MM.1S (cell line): ENCODE data around the gene NCKAP5.

Source experiments
- DNase-seq: peaks from one replicate; pipeline ENCODE4 v3.0.0-alpha.2; 2015
- H2AFZ ChIP-seq: fragments of 300-600 bp; sonication (generic); 2 replicates; pipeline ENCODE4 v1.6.0; 2016; ENCODE audit warnings: antibody characterized with exemption, low read length
- H3F3A ChIP-seq: fragments of 300-600 bp; sonication (generic); 2 replicates; pipeline ENCODE4 v1.6.1; 2016; ENCODE audit warnings: mild to moderate bottlenecking, antibody characterized with exemption, low read length, moderate library complexity, mixed read lengths; ENCODE audit not compliant: insufficient read depth
- H3K27ac ChIP-seq: fragments of 300-600 bp; sonication (generic); 2 replicates; pipeline ENCODE4 v1.5.1; 2016; ENCODE audit warnings: mild to moderate bottlenecking, low read length
- H3K27me3 ChIP-seq: fragments of 300-600 bp; sonication (generic); replicated peaks from 2 replicates; pipeline ENCODE4 v1.6.0; 2016; ENCODE audit warnings: low read length; ENCODE audit not compliant: insufficient read depth
- H3K36me3 ChIP-seq: fragments of 300-600 bp; sonication (generic); replicated peaks from 2 replicates; pipeline ENCODE4 v1.6.1; 2016; ENCODE audit warnings: mild to moderate bottlenecking, low read length, mixed read lengths; ENCODE audit not compliant: insufficient read depth
- H3K4me1 ChIP-seq: fragments of 300-600 bp; sonication (generic); 2 replicates; pipeline ENCODE4 v1.6.1; 2016; ENCODE audit warnings: low read length, mixed read lengths
- H3K4me2 ChIP-seq: fragments of 300-600 bp; sonication (generic); 2 replicates; pipeline ENCODE4 v1.6.0; 2016; ENCODE audit warnings: low read depth, low read length
- H3K4me3 ChIP-seq: fragments of 300-600 bp; sonication (generic); 2 replicates; pipeline ENCODE4 v1.5.1; 2016; ENCODE audit warnings: low read length, mixed read lengths
- H3K79me2 ChIP-seq: fragments of 300-600 bp; sonication (generic); 2 replicates; pipeline ENCODE4 v1.6.1; 2016; ENCODE audit warnings: mixed run types, low read length, mixed read lengths
- H3K9ac ChIP-seq: fragments of 300-600 bp; sonication (generic); 2 replicates; pipeline ENCODE4 v1.6.1; 2016; ENCODE audit warnings: low read length, mixed read lengths
- H3K9me2 ChIP-seq: fragments of 300-600 bp; sonication (generic); replicated peaks from 2 replicates; pipeline ENCODE4 v1.6.1; 2016; ENCODE audit warnings: mild to moderate bottlenecking, low read length, mixed read lengths; ENCODE audit not compliant: insufficient read depth
- H3K9me3 ChIP-seq: fragments of 300-600 bp; sonication (generic); replicated peaks from 2 replicates; pipeline ENCODE4 v1.6.1; 2016; ENCODE audit warnings: mild to moderate bottlenecking, low read length, mixed read lengths; ENCODE audit not compliant: insufficient read depth
- H4K20me1 ChIP-seq: fragments of 300-600 bp; sonication (generic); 2 replicates; pipeline ENCODE4 v1.6.1; 2016; ENCODE audit warnings: mild to moderate bottlenecking, low read length, moderate library complexity, mixed read lengths; ENCODE audit not compliant: insufficient read depth
- EZH2 ChIP-seq: fragments of 300-600 bp; sonication (generic); optimal IDR thresholded peaks from 2 replicates; pipeline ENCODE3; 2017; ENCODE audit warnings: low read depth, mild to moderate bottlenecking, antibody characterized with exemption, low read length, mixed read lengths
- EZH2phosphoT487 ChIP-seq: fragments of 300-600 bp; sonication (generic); IDR thresholded peaks from 2 replicates; pipeline ENCODE4 v1.6.1; 2018; ENCODE audit warnings: antibody characterized with exemption, low read length
- TF ChIP-seq, protein P1 (sequence below): fragments of 300-600 bp; sonication (generic); IDR thresholded peaks from 2 replicates; pipeline ENCODE4 v1.5.1; 2016; ENCODE audit warnings: antibody characterized with exemption, low read length, mixed read lengths

Gene NCKAP5

DNA sequence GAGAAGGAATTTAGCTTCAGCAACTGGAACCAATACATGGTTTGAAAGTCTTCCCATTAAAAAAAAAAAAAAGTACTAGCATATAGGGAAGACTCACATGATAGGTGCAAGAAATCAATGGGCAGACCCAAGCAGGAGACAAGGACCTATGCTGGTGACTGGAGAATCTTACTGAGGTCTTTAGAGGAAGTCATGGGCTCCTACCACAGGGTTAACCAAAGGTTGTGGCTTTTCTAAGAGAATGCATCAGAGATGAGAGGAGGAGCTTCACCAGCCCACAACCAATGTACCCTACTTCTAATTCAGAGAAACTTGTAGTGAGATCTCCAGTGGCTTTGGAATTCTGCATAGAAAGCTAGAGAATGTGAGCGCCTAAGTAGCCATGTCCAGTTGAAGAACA is 207.4 kb downstream of the NCKAP5 start:
- Histone ChIP-seq H2AFZ (no peak overlapping the region), H3K4me1 (no peaks in the 10 kb centered on the region), H3K27me3 (no peaks in the 10 kb centered on the region), H3K9me2 (no peaks in the 10 kb centered on the region), H3K4me2 (no peak overlapping the region), H3K9me3 (no peaks in the 10 kb centered on the region), H3K9ac (no peak overlapping the region), H3K79me2 (no peaks in the 10 kb centered on the region), H3K27ac (no peak overlapping the region), H3F3A (no peaks in the 10 kb centered on the region), H4K20me1 (no peaks in the 10 kb centered on the region), H3K36me3 (no peaks in the 10 kb centered on the region), H3K4me3 (no peak overlapping the region)
- DNase-seq = peak; percentile 20
- TF ChIP-seq, protein P1, sequence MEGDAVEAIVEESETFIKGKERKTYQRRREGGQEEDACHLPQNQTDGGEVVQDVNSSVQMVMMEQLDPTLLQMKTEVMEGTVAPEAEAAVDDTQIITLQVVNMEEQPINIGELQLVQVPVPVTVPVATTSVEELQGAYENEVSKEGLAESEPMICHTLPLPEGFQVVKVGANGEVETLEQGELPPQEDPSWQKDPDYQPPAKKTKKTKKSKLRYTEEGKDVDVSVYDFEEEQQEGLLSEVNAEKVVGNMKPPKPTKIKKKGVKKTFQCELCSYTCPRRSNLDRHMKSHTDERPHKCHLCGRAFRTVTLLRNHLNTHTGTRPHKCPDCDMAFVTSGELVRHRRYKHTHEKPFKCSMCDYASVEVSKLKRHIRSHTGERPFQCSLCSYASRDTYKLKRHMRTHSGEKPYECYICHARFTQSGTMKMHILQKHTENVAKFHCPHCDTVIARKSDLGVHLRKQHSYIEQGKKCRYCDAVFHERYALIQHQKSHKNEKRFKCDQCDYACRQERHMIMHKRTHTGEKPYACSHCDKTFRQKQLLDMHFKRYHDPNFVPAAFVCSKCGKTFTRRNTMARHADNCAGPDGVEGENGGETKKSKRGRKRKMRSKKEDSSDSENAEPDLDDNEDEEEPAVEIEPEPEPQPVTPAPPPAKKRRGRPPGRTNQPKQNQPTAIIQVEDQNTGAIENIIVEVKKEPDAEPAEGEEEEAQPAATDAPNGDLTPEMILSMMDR = no peak
- no peak for TF ChIP-seq EZH2
- no peak for TF ChIP-seq EZH2phosphoT487

DNA sequence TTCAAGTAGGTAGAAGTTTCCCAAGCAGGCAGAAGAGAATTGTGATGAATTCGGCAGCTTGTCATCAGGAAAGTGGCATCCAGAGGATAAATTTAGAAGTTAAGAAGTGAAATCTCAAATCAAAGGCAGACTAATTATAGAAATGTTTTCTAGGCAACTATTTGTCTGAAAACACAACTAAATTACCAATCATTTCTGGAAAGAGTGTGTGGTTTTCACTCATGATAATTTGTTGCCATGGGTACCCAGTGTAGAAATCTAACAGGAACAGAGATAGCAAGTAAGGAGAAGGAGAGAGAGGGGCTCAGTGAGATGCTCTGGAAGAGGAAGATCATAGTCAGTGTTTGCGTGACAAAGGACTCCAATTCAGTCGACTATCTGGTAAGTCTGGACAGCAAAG is 208.1 kb downstream of the NCKAP5 start:
- no peak overlapping the region for H3K4me2 ChIP-seq
- H3K9ac ChIP-seq = no peak overlapping the region

DNA sequence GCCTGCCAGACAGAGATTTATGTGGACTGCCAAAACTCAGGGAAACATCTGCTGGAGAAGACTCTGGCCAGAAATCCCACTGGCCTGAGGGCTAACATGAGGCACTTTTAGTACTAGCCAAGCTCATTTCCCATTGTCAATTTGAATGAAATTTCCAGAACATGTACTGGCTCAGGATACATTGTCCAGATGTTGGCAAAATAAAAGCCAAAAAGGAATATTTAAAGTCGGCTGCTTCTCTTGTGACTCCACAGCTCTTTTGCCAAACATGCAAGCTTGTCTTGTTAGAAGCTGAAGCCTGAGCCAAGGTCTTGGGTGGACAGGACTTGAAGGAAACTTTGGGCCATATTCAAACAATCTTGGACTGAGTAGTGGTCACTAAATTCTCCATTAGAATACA is 215.5 kb downstream of the NCKAP5 start:
- H4K20me1 ChIP-seq = no peaks in the 10 kb centered on the region
- H3K36me3 ChIP-seq = no peaks in the 10 kb centered on the region
- no peaks in the 10 kb centered on the region for H3K9me2 ChIP-seq
- DNase-seq = no peak
- no peaks in the 10 kb centered on the region for H3K79me2 ChIP-seq
- no peak overlapping the region for H3K4me3 ChIP-seq
- no peak overlapping the region for H2AFZ ChIP-seq
- no peak overlapping the region for H3K4me2 ChIP-seq
- H3K9ac ChIP-seq = no peak overlapping the region
- no peaks in the 10 kb centered on the region for H3F3A ChIP-seq
- no peaks in the 10 kb centered on the region for H3K4me1 ChIP-seq
- no peaks in the 10 kb centered on the region for H3K9me3 ChIP-seq
- TF ChIP-seq EZH2 (no peak), EZH2phosphoT487 (no peak)
- TF ChIP-seq, protein P1 = no peak
- H3K27ac ChIP-seq = no peak overlapping the region
- H3K27me3 ChIP-seq = no peaks in the 10 kb centered on the region

More for the DNA sequence above, 208.1 kb downstream of the NCKAP5 start:
- no peaks in the 10 kb centered on the region for H4K20me1 ChIP-seq
- H3K9me2 ChIP-seq = no peaks in the 10 kb centered on the region
- H3F3A ChIP-seq = no peaks in the 10 kb centered on the region
- no peak for TF ChIP-seq EZH2
- no peak for TF ChIP-seq EZH2phosphoT487
- TF ChIP-seq, protein P1 = no peak
- H3K79me2 ChIP-seq = no peaks in the 10 kb centered on the region
- H3K4me3 ChIP-seq = no peak overlapping the region
- no peaks in the 10 kb centered on the region for H3K9me3 ChIP-seq
- no peaks in the 10 kb centered on the region for H3K27me3 ChIP-seq
- no peaks in the 10 kb centered on the region for H3K36me3 ChIP-seq
- H3K4me1 ChIP-seq = no peaks in the 10 kb centered on the region
- H3K27ac ChIP-seq = no peak overlapping the region
- DNase-seq = no peak
- no peak overlapping the region for H2AFZ ChIP-seq
